Activated T-helper 9 cell treated with anti-CD3 and anti-CD28 coated beads, Interleukin-2, amount 50 U/mL, for 16 hours (primary cell): ENCODE results near the gene VPS13D.

Source experiments
- DNase-seq: peaks from one replicate; pipeline ENCODE4 v3.0.0-alpha.2; 2020; ENCODE audit warnings: low read depth

Gene VPS13D

GRCh38 chr1:12540580-12541273 is 310.9 kb downstream of the VPS13D start:
- no peak for DNase-seq

- no peak for DNase-seq
These were observed 311.7 kb downstream of the VPS13D start for GRCh38 chr1:12541274-12542137.

- DNase-seq: no peak
These were observed 312.3 kb downstream of the VPS13D start for GRCh38 chr1:12542138-12542465.

- DNase-seq: no peak
These were observed 313.1 kb downstream of the VPS13D start for GRCh38 chr1:12542616-12543592.

DNA sequence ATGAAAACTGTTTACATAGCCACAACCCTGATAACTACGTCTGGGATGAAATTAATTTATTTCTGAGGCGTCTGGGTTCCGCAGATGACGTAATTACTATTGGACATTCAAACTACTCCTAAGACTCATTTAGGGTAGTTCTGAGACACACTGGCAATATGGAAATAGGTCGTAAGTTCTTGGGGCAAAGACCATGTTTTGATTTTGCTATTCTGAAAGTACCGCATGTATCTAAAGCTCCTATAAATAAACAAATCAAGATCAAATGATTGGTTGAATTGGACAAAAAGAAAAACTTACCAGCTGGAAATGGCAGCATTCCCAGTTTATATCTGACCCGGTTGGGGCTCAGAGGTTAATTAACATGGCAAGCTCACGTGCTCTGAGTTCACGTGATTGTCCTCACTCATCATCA is 313.9 kb downstream of the VPS13D start:
- no peak for DNase-seq

DNA sequence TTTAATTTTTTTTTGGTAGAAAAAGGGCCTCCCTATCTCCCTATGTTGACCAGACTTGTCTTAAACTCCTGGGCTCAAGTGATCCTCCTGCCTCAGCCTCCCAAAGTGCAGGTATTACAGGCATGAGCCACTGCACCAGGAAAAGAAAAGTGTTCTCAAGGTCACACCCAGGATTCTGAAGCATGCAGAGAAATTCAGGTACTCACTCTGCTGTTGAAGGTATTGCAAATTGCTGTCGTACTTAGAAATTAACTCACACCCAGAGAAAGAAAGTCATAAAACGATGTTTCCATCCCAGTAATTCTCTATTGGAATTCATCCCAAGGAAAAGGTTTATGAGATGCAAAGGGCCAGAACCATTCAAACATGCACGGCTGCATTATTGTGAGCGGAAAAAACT is 314.5 kb downstream of the VPS13D start:
- no peak for DNase-seq

DNA sequence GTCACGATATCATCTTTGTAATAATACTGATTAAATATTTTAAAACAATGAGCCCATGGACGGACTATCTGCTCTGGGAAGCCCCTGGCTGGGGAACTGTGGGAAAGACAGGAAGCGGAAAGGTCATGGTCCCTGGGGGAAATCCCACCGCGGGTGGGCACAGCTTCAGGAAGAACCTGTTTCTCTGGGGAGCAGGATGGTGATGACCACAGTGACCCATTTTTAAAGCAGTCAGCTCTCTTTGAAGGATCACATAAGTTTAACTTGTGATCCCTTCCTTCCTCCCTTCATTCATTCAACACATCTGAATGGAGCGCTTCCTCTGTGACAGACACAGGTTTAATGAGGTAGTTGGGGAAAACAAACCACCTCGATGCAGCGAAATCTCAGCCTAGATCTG is 315.2 kb downstream of the VPS13D start:
- DNase-seq: no peak

DNA sequence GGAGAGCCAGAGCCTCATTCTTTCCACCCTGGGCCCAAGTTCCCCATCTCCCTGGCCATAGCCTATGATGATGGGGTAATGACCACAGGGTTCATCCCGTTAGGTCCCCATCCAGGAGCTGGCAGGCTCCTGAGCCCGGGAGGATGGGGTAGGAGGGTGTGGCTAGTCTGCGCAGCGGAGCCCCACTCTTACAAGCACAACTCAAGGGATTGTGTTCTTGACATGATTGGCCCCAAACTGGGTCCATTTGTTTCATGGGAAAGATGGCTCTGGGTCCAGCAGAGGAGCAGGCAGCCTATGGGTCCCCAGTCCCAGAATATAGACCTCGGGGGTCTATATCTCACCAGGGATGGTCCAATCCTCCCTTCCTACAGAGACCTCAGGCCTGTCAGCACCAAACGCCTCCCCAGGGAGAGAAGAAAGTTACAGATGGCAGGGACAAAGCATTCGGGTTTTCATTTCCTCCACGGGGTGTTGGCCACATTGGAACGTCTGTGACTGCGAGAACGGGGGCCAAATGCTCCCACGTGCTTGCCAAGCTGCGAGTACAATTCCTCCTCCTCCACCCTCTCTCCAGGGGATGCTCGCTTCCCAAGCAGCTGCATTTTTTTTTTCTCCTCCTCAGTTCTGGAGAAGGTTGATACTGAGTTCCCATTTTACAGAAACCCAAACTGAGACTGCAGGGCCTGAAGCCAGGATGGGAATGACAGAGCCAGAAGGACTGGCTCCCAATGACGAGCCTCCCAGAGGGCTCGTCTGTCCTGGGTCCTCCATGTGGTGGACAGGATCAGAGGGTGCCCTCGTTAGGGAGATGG is 317.1 kb downstream of the VPS13D start:
- no peak for DNase-seq

- no peak for DNase-seq
These were observed 317.9 kb downstream of the VPS13D start for GRCh38 chr1:12547586-12548225.

- DNase-seq: no peak
These were observed 318.6 kb downstream of the VPS13D start for GRCh38 chr1:12548279-12548972.

DNA sequence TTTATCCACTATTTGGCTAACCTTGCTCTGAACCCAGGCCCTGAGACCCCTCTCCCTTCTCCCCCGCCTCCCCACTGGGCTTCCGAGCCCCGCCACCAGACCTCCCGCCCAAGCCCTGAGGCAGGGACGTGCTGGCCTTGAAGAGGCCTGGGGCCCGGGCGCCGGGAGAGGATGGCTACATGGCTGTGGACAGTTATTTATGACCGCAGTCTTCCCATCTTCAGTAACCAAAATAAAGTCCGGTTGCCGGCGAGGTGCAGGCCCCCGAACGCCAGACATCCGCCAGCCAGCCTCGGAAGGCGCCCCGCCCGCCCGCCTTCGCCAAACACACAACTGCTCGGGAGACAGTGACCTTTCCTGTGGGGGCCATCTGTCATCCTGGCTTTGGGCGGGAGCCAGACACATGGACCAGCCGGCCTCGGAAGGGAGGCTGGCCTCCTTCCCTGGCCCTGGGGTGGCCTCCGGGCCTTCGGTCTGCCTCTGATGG is 319.2 kb downstream of the VPS13D start:
- no peak for DNase-seq

DNA sequence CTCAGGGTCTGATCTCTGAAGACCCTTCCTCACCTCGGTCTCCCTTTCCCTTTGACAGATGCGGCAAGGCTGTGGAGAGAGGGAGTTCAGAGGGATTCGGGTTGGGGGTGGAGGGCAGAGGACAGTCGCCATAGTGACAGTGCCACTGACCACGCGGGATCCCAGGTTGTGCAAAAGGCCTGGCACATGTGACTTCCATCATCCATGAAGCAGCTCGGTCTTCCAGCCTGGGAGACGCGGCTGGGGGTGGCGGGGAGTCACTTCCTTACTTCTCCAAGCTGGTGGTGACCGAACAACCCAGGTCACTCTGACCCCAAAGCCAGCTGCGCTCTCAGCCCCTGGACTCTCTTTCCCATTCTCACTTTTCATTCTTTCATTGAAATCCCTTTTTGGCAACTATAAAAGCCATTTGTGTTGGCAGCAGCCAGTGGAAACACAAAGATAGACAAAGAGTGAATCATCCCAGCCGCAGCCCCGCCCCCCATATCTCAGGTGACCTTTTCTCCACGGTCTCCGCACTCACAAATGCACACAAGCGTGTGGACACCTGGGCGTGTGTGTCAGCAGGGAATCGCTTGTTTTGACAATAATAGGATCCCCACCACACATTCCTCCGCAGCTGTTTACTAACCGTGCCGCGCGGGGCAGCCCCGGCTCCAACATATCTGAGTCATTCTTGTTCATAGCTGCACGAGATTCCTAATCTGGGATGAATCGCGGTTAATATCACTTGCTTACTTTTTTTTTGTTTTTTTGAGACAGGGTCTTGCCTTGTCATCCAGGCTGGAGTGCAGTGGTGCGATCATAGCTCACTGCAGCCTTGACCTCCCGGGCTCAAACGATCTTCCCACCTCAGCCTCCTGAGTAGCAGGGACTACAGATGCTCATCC is 319.9 kb downstream of the VPS13D start:
- no peak for DNase-seq

DNA sequence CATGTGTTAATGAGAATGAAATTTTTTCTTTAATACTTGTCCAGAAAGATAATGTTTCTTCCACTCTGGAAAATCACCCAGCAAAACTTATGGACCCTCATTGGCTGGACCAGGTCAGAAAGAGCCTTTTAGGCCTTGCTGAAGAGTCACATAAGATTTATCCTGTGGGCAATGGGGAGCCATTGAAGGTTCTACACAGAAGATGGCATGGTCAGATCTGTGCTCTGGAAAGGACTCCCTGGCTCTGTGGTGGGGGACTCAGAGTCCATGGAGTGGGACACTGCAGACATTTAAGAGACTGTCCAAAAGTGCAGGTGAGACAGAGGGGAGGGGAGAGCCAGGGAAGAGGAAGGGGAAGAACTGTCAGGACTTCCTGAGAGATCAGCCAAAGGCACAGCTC is 321.8 kb downstream of the VPS13D start:
- DNase-seq: no peak

GRCh38 chr1:12552111-12552888 is 322.5 kb downstream of the VPS13D start:
- DNase-seq: no peak

DNA sequence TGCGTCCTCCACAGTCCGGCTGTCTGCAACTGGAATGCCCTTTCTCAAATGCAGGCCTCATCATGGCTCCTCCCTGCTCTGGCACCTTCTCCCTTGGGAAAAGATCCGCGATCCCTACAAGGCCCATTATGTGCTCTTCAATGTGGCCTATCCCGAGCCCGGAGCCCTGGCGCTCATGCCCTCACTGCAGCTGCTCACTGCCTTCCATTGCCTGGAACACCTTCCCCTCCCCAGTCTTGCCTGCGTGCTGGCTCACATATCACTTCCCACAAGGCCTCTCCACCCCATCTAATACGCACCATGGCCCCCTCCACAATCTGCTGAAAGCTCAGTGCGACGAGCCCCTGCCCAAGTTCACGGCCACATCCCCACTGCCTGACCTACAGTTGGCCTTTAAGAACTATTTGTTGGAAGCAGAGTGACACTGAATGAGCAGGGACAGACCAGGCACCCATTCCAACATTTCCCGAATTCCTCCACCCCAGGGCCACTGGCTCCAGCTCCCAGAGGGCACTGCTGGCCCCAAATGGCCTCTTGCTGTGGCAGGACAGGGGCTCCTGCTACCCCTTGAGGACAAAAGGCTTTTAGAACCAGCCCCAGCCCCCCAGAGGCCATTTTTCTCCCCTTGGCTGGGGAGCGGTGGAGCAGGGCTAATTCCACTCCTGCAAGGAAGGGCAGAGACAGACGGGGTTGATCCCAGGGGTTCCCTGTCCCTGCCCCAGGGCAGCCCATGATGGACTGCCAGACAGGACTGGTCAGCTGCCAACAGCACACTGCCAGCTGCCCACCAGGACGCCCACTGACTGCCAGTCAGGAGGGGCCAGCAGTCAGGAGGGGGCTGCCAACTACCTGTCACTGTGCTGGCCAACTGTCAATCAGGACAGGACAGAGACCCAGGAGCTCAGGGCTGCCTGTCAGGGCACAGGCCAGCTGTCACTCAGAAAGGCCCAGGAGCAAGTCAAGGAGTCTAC is 323.4 kb downstream of the VPS13D start:
- no peak for DNase-seq

DNA sequence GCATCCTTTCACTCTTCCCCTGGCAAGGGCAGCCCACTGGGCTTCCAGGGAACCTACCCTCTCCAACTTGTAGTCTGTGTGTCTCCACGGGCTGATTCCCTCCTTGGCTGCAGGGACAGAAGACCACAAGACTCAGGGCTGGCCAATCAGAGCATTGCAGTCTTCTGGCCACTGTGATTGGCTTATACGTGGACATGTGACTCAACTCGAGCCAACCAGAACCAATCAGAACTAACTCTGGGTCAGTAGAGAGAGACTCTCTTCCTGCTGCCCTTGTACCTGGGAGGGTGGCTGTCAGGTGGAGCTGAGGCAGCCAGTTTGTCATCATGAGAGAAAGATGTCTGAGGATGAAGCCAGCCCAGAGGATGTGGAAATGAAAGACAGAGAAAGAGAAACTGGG is 324.1 kb downstream of the VPS13D start:
- no peak for DNase-seq
